ENCODE results near the gene NEU2. TPM values are rescaled to one million over a fixed set of nuclear protein-coding genes. Genes with fewer than 3 reads are reported as not detected.

The NEU2 gene
- total RNA-seq, 2 experiments from 2014 or later: not detected

DNA sequence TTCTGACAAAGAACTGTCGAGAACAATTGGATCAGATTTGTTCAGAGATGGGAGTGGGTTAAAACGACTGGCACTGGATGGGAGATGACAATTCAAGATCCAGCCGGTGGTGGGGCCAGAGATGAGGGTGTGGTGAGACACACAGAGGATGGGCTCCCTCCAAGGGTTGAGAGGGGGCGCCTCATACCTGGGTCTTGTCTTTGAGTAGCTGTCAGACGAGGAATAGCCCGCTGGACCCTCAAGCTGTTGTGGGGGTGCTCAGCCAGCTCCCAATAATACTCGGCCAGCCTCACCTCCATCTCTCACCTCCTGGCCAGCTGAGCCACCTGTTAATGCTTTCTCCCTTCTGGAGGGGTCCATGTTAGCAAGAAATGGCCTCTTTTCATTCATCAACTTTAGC lies 41.6 kb downstream of the NEU2 start:
- H3K27me3 ChIP-seq (ENCODE audit: control insufficient read depth in 1 of 2, insufficient read depth in 2 of 2, low read length in 2 of 2): no peaks in the 10 kb centered on the region
- ATAC-seq (ENCODE audit: poor library complexity) (no peak), DNase-seq (no peak)
- peaks cover 37% of the 10 kb centered on the region for H3K36me3 ChIP-seq (ENCODE audit: insufficient read depth, low read length)
- H3K9me3 ChIP-seq (ENCODE audit: control insufficient read depth in 1 of 2, insufficient read depth in 1 of 2, low read length in 2 of 2): no peaks in the 10 kb centered on the region
- TF ChIP-seq, protein P1, sequence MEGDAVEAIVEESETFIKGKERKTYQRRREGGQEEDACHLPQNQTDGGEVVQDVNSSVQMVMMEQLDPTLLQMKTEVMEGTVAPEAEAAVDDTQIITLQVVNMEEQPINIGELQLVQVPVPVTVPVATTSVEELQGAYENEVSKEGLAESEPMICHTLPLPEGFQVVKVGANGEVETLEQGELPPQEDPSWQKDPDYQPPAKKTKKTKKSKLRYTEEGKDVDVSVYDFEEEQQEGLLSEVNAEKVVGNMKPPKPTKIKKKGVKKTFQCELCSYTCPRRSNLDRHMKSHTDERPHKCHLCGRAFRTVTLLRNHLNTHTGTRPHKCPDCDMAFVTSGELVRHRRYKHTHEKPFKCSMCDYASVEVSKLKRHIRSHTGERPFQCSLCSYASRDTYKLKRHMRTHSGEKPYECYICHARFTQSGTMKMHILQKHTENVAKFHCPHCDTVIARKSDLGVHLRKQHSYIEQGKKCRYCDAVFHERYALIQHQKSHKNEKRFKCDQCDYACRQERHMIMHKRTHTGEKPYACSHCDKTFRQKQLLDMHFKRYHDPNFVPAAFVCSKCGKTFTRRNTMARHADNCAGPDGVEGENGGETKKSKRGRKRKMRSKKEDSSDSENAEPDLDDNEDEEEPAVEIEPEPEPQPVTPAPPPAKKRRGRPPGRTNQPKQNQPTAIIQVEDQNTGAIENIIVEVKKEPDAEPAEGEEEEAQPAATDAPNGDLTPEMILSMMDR (IDR thresholded peaks at IDR 0.05): no peak
- intact Hi-C loops (cut with DNase I, micrococcal nuclease): loop anchor here in 1 of 2 experiments (2.0 to 10.0 kb wide), 2 partner anchors 13 to 379 kb away; partner anchors contain the start of genes GIGYF2 and INPP5D
- Mint-ChIP-seq H3K36me3 (ENCODE audit: low read depth) (peaks cover 8% of the 10 kb centered on the region), H3K4me1 (ENCODE audit: low read depth) (peaks cover 36% of the 10 kb centered on the region), H3K27ac (no peak overlapping the region), H3K4me3 (no peak overlapping the region), H3K9me3 (peaks cover 4% of the 10 kb centered on the region), H3K27me3 (no peaks in the 10 kb centered on the region)
- no peak overlapping the region for H3K4me3 ChIP-seq (ENCODE audit: low read length)
- POLR2A ChIA-PET: interaction anchor here (1.6 to 1.7 kb wide), 2 partner anchors 9 to 10 kb away, joined by 3 read pairs; no protein-coding TSS in a partner anchor
- peak overlapping the region; percentile 31 to 70 for H3K27ac ChIP-seq (ENCODE audit: low read depth in 1 of 2, low read length in 2 of 2)
- CTCF ChIA-PET: interaction anchor here (0.6 to 1.3 kb wide), 2 partner anchors 14 to 181 kb away, joined by 3 read pairs; partner anchors contain the start of gene INPP5D
- H3K4me1 ChIP-seq (ENCODE audit: insufficient read depth, low read length): peaks cover 69% of the 10 kb centered on the region

DNA sequence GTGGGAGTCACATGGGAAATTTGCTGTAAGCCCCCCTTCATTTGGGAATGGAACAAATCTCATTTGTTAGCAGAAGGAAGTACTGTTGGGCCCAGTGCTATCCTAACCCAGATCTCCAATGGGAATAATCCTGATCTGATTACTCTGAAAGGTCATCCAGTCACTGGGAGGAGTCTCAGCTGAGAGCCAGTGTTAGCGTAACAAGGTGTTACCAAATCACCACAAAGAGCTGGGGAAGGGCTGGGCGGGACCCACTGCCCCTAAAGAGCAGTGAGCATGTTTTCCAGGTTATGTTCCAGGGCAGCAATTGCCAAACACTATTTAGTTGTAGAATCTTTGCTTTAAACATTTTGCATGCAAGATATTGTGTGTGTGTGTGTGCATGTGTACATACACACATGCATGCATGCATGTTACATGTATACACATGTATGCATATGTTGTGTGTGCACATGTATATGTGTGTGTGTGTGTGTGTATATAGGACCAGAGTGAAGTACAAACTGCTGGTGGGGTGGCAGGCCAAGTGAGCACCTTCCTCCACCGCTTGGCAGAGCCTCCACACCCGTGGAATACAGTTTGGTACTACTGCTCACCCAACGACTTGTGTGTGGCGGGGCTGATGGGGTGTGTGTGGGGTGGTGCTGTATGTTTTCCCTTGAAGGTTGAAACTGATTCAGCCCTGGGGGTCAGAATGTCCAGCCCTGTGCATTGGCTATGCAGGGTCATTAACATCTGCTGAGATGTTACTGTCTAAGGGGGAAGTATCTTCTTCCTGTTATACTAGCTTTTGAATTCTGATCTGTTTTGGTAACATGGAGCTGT lies 42.9 kb downstream of the NEU2 start:
- Mint-ChIP-seq H3K4me1 (ENCODE audit: low read depth) (peaks cover 36% of the 10 kb centered on the region), H3K4me3 (no peak overlapping the region), H3K27me3 (no peaks in the 10 kb centered on the region), H3K27ac (no peak overlapping the region), H3K36me3 (ENCODE audit: low read depth) (peaks cover 18% of the 10 kb centered on the region), H3K9me3 (peaks cover 4% of the 10 kb centered on the region)
- Histone ChIP-seq H3K36me3 (ENCODE audit: insufficient read depth, low read length) (peaks cover 38% of the 10 kb centered on the region), H3K9me3 (ENCODE audit: control insufficient read depth in 1 of 2, insufficient read depth in 1 of 2, low read length in 2 of 2) (no peaks in the 10 kb centered on the region), H3K4me3 (ENCODE audit: low read length) (peak overlapping the region; percentile 30), H3K27me3 (ENCODE audit: control insufficient read depth in 1 of 2, insufficient read depth in 2 of 2, low read length in 2 of 2) (no peaks in the 10 kb centered on the region), H3K4me1 (ENCODE audit: insufficient read depth, low read length) (peaks cover 78% of the 10 kb centered on the region), H3K27ac (ENCODE audit: low read depth in 1 of 2, low read length in 2 of 2) (peak overlapping the region; percentile 57 to 70)
- DNase-seq: peak in 3 of 14 experiments; percentile 30 to 40 (median 34)
- intact Hi-C loops (cut with DNase I, micrococcal nuclease): loop anchor here in 1 of 2 experiments (2.0 to 10.0 kb wide), 2 partner anchors 15 to 381 kb away; partner anchors contain the start of genes GIGYF2 and INPP5D
- POLR2A ChIA-PET: interaction anchor here (0.7 to 9.9 kb wide), 8 partner anchors 8 to 195 kb away, joined by 3 to 190 read pairs (median 6); partner anchors contain the start of gene INPP5D
- TF ChIP-seq, protein P1 (IDR thresholded peaks at IDR 0.05): no peak
- CTCF ChIA-PET: interaction anchor here (1.1 to 1.8 kb wide), 2 partner anchors 15 to 21 kb away, joined by 4 to 9 read pairs; partner anchors contain the start of gene INPP5D
- ATAC-seq (ENCODE audit: poor library complexity): peak; percentile 40

- Histone ChIP-seq H3K36me3 (ENCODE audit: insufficient read depth, low read length) (peaks cover 42% of the 10 kb centered on the region), H3K27ac (ENCODE audit: low read depth in 1 of 2, low read length in 2 of 2) (peak overlapping the region; percentile 57 to 70), H3K27me3 (ENCODE audit: control insufficient read depth in 1 of 2, insufficient read depth in 2 of 2, low read length in 2 of 2) (no peaks in the 10 kb centered on the region), H3K9me3 (ENCODE audit: control insufficient read depth in 1 of 2, insufficient read depth in 1 of 2, low read length in 2 of 2) (no peaks in the 10 kb centered on the region), H3K4me3 (ENCODE audit: low read length) (peak overlapping the region; percentile 30), H3K4me1 (ENCODE audit: insufficient read depth, low read length) (peaks cover 79% of the 10 kb centered on the region)
- peak in 7 of 14 experiments; percentile 32 to 76 (median 59) for DNase-seq
- intact Hi-C loops (cut with DNase I, micrococcal nuclease): loop anchor here (1.0 to 10.0 kb wide), 3 partner anchors 15 to 381 kb away; partner anchors contain the start of genes INPP5D (in 2 of the 2) and GIGYF2 (in 1 of the 2)
- Mint-ChIP-seq H3K27me3 (no peaks in the 10 kb centered on the region), H3K4me1 (ENCODE audit: low read depth) (peaks cover 37% of the 10 kb centered on the region), H3K27ac (no peak overlapping the region), H3K9me3 (peaks cover 4% of the 10 kb centered on the region), H3K36me3 (ENCODE audit: low read depth) (peaks cover 21% of the 10 kb centered on the region), H3K4me3 (no peak overlapping the region)
- POLR2A ChIA-PET: interaction anchor here (0.7 to 9.9 kb wide), 7 partner anchors 8 to 194 kb away, joined by 3 to 190 read pairs (median 6); partner anchors contain the start of gene INPP5D
- TF ChIP-seq, protein P1 (IDR thresholded peaks at IDR 0.05): no peak
- peak; percentile 78 for ATAC-seq (ENCODE audit: poor library complexity)
- CTCF ChIA-PET: interaction anchor here (1.1 to 1.8 kb wide), 2 partner anchors 16 to 22 kb away, joined by 4 to 9 read pairs; partner anchors contain the start of gene INPP5D
Measured at GRCh38 chr2:233075966-233076339, 43.5 kb downstream of the NEU2 start.
